Vagina (tissue), 2 donors: ENCODE results near the gene PHLDB3. TPM values are rescaled to one million over a fixed set of nuclear protein-coding genes. Genes with fewer than 3 reads are reported as not detected.
A peak's percentile ranks its signal among the peaks of the same experiment; 100 is the strongest.

Experiments
- DNase-seq, 2 donors: peaks; one replicate each; pipeline ENCODE4 v3.0.0-alpha.2; 2017; ENCODE audit errors: extremely low spot score in 2 of 2
- H3K27ac ChIP-seq: fragments of 200-600 bp; sonication (generic); one replicate; pipeline ENCODE4 v1.5.1; 2019
- H3K27me3 ChIP-seq: fragments of 200-600 bp; sonication (generic); one replicate; pipeline ENCODE4 v1.5.1; 2019
- H3K36me3 ChIP-seq, 2 donors: fragments of 200-600 bp; sonication (generic); one replicate each; pipeline ENCODE4 v1.5.1; 2017 to 2019
- H3K4me1 ChIP-seq: fragments of 200-600 bp; sonication (generic); one replicate; pipeline ENCODE4 v1.5.1; 2019
- H3K4me3 ChIP-seq, 2 donors: fragments of 200-600 bp; sonication (generic); 1 replicate in 1 of 2; 2 replicates in 1 of 2; pipeline ENCODE4 v1.5.1; 2016 to 2019
- H3K9me3 ChIP-seq: fragments of 200-600 bp; sonication (generic); one replicate; pipeline ENCODE4 v1.5.1; 2019
- CTCF ChIP-seq, 3 experiments: fragments of 450-650 bp in 2 of 3; fragments of 200-600 bp in 1 of 3; sonication (generic) in 1 of 3; IDR thresholded peaks; one replicate each; pipeline ENCODE4 v1.5.1; 2017 to 2019; ENCODE audit warnings: antibody characterized with exemption in 3 of 3, mild to moderate bottlenecking in 2 of 3, moderate library complexity in 2 of 3
- POLR2A ChIP-seq, 2 donors: fragments of 450-650 bp; IDR thresholded peaks; one replicate each; pipeline ENCODE4 v1.6.1; 2017; ENCODE audit warnings: antibody characterized with exemption in 2 of 2, mild to moderate bottlenecking in 2 of 2, moderate library complexity in 2 of 2
- POLR2AphosphoS5 ChIP-seq, 2 donors: sonication (generic); formaldehyde crosslinking; IDR thresholded peaks; one replicate each; pipeline ENCODE4 v1.9.0; 2017; ENCODE audit warnings: antibody characterized with exemption in 2 of 2, mild to moderate bottlenecking in 2 of 2, low read depth in 1 of 2; ENCODE audit not compliant: insufficient read depth in 1 of 2
- intact Hi-C: fragments of 100-400 bp; cut with DNase I; formaldehyde crosslinking; loops from one replicate; pipeline ENCODE4 v1.15.1; 2023
- total RNA-seq: library from RNA; depleted of rRNA; stranded (reverse); fragments of >200 nt; gene quantifications from one replicate; pipeline ENCODE4 v1.2.3, GENCODE V29; 2016

Gene PHLDB3
- total RNA-seq, 1 donor from 2014 or later, result 24.3 TPM

GRCh38 chr19:43425567-43426392 is 78.8 kb downstream of the PHLDB3 start:
- Histone ChIP-seq H3K4me3 (no peak overlapping the region), H3K4me1 (peaks cover 5% of the 10 kb centered on the region), H3K27me3 (no peaks in the 10 kb centered on the region), H3K9me3 (no peaks in the 10 kb centered on the region), H3K36me3 (no peaks in the 10 kb centered on the region), H3K27ac (peak overlapping the region; percentile 3)
- intact Hi-C loops, result no loop called here
- TF ChIP-seq CTCF (IDR thresholded peaks at IDR 0.05) (peak in 1 of 3 experiments; percentile 20), POLR2A (IDR thresholded peaks at IDR 0.05) (no peak), POLR2AphosphoS5 (IDR thresholded peaks at IDR 0.05; ENCODE audit: insufficient read depth in 1 of 2, low read depth in 1 of 2) (no peak)
- DNase-seq, result no peak

Other genes with a start within 250 kb of the PHLDB3 start
- gene PSG9, start 235.2 kb downstream of the PHLDB3 start, total RNA-seq, result not detected
- not detected for gene CD177, start 151.1 kb downstream of the PHLDB3 start, total RNA-seq
- gene TEX101, start 89.9 kb downstream of the PHLDB3 start, total RNA-seq, result not detected
- gene LYPD3, start 39.1 kb downstream of the PHLDB3 start, total RNA-seq, result 247 TPM
- 74.4 TPM for gene ETHE1, start 22.5 kb upstream of the PHLDB3 start, total RNA-seq
- 2.9 TPM for gene ZNF575, start 28.4 kb upstream of the PHLDB3 start, total RNA-seq
- gene XRCC1, start 70.8 kb upstream of the PHLDB3 start, total RNA-seq, result 20.9 TPM
- 8.8 TPM for gene PINLYP, start 71.1 kb upstream of the PHLDB3 start, total RNA-seq
- gene IRGQ, start 91.4 kb upstream of the PHLDB3 start, total RNA-seq, result 11.0 TPM
- gene ZNF576, start 91.8 kb upstream of the PHLDB3 start, total RNA-seq, result 21.9 TPM
- 0.98 TPM for gene SRRM5, start 107.3 kb upstream of the PHLDB3 start, total RNA-seq
- 30.9 TPM for gene ZNF428, start 114.9 kb upstream of the PHLDB3 start, total RNA-seq
- gene CADM4, start 135.1 kb upstream of the PHLDB3 start, total RNA-seq, result 4.7 TPM
- gene PLAUR, start 165.4 kb upstream of the PHLDB3 start, total RNA-seq, result 16.2 TPM
- gene IRGC, start 211.3 kb upstream of the PHLDB3 start, total RNA-seq, result not detected